ENCODE data around the gene ACCSL.

The ACCSL gene

DNA sequence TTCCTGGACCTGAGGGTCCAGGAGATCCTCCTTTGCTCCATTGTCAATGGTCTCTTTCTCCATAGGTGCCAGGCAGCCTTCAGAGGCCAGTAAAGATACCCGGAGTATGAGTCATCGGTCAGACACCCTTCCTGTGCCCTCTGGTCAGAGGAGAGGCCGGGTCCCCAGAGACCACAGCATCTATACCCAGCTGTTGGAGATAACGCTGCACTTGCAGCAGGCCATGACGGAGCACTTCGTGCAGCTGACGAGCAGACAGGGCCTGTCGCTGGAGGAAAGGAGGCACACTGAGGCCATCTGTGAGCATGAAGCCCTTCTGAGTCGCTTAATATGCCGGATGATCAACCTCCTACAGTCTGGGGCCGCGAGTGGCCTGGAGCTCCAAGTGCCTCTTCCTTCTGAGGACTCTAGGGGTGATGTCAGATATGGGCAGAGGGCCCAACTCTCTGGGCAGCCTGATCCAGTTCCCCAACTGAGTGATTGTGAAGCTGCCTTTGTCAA lies at the start of gene ACCSL:
ACCSL (plus strand) TSS at position 51 of the 501 bp plus-strand sequence; CDS start at position 107, 56 bp downstream.
- no peak for DNase-seq

DNA sequence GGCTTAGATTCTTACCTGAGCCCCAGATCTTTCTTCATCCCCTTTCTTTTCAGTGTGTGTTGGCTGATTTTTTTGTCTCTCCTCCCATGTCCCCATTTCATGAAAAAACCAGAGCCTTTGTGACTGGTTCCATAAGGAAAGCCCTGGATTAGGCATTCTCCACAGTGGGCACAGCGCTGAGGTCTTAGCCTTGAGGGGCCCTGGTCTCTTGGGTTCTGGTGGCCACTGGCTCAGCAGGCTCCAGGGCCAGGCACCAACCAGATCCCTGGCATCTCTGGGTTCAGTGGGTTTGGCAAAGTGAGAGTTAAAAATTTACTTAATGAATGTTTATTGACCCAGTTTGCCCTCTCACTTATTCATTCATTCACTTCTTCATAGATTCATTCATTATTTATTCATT lies 49.5 kb upstream of the ACCSL start:
- DNase-seq, result no peak

DNA sequence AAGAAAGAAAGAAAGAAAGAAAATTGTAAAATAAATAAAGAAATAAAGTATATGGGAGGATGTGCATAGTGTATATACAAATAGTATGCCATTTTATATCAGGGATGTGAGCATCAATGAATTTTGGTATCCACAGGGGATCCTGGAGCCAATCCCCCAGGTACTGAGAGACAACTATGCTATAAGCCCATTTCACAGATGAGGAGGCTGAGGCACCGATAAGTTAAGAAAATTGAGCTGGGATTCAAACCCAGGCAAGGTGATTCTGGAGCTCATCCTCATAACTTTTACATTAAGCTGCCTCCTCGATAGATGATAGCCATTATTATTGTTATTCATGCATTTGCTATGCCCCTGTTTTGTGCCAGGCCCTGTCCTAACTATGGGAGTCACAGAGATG lies 47.0 kb upstream of the ACCSL start:
- no peak for DNase-seq

DNA sequence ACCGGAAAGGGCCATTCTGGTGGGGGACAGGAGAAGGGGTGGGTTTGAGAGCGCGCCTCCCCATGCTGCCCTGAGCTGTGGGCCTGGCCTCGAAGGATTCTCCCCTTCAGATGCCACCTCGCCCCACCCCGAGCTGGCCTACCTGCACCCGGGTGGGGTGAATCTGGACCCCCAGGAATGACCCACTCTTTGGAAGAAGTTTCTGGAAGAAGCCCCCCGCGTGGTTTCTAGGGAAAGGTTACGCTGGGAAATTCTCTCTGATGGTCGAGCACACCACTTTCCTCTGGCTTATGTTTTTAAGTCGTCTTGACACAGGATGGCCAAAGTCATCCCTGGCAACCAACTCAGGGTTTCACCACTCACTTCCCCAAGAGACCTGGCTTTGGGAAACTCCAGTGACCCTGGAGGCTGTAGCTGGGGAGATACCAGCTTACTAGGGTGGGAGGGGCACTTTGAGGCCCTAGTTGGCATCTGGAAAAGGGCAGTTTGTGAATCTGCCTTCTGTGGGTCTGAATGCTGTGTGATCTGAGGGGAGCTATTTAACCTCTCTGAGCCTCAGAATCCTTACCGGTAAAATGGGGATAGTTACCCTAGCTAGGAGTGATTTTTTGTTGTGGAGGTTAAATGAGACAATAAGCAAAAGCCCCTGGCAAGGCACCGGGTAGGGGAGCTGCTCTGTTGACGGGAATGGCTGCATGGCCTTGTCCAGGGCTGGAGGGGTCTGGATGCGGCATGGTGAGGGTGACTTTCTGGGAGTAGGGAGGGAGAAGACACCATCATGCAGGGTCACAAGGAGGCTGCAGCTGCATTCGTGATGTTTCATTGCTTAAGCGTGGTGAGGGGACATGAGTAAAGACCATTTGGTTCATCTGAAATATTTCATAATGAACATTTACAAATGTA lies 45.3 kb upstream of the ACCSL start:
- DNase-seq, result no peak

DNA sequence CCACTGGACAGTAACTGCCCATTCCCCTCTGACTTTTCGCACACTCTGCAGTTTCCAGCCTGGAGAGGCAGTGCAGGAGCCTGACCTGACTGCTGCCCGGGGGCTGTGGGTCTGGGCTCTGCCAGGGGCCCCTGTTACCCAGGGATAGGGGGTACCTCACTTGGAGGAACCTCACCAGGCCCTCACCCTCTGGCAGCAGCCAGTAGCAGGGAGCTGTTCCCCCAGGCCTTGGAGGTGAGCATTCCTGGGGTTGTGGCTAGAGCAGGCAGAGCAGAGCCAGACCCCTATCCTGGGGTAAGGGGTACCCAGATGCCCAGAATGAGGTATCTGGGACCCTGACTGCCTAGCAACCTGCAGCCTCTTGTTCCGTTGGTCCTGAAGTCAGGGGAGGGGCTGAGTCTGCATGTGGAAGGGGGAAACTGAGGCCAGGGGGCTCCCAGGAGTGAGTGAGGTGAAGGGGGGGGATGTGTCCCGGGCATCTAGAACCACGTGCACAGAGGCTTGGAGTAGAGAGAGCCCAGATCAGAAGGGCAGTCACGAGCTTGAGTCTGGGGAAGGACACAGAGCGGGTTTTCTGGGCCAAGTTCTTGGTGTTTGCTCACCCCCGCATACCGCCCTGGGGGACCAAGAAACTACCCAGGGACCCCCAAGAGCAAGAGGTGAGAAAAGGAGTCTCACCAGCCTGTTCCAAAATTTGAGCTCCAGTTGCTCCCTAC lies 43.9 kb upstream of the ACCSL start:
- DNase-seq, result no peak

DNA sequence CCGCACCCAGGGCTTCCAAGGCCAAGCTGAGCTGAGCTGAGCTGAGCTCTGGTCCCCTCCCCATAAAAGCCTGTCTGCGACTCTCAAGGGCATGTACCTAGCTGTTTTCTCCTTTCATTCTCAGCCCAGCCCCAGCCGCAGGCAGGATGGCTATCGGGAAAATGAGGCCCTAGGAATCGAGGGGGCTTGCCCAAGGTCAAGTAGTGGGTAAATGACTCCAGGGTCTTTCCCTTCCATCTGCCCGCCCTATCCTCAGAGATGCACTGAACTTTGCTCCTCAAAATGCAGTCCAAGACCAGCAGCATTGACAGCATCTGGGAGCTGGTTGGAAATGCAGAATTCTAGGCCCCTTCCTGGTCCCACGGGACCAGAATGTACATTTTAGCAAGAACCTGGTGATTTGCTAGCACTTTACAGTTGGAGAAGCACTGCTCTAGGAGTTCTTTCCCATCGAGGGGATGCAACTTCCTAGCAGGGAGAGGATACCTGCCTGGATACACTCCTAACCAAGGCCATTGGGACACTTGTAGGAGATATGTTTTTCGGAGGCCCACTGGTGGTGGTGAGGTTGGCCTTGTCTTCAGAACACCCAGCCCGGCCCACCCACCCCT lies 43.2 kb upstream of the ACCSL start:
- DNase-seq, result no peak

DNA sequence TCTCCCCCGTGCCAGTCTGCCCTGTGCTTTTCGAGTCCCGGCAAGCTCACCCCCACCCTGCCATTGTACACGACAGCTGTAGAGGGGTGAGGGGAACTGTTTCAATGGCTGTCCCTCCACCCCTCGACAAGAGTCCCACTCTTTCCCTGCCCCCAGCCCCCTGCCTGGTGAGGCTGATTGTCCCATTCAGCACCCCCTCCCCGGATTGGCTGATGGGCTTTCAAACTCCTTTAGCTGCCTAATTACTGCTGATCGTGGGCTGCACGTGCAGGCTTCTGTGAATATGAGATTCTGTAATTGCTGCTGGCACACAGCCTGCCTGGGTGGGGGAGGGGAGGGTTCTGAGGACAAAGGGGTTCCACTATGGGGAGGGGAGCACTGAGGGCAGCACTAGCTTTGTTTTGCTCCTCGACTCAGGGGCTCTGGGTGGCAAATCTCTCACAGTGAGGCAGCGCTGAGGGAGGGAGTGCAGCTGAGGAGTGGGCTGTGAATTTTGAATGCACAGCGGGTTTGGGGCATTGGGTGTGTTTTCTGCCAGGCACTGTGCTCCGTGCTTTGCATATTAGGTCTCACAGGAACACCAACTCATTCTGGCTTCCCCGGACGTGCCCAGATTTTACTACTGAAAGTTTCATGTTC lies 42.6 kb upstream of the ACCSL start:
- no peak for DNase-seq

DNA sequence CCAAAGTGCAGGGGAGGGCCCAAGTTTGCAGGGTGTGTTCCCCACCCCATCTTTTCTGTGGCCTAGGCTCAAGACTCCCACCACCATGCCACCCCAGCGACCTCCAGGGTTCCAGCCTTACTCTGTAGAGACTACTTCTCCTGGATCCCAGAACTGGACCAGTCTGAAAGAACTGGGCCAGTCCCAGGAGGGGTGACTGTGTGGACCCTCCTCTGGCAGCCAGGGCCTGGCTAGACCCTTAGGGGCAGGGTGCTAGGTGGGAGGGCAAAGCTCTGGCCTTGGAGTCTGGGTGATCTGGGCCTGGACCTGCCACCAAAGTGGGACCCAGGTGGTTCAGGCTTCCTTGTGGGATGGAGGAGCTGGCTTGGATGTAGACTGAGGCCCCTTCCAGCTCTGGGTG lies 41.8 kb upstream of the ACCSL start:
- DNase-seq, result no peak

DNA sequence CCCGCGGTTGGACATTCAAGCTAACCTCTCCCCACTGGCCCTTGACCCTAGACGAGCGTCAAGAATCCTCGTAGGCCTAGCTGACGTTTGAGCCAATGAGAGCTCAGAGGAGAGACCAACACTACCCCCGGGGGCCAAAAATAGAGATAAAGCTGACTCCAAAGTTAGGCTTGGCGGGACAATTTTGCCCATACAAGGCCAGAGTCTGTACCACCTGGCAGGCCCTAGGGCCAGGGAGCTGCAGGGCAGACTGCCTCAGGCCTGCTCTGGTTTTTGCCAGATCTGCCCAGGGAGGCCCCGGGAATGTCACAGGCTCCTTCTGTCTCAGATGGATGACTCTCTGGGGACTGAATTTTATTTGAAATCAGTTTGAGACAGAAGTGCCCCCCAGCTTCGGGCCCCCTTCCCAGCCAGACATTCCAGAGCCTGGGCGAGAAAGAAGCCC lies 40.8 kb upstream of the ACCSL start:
- no peak for DNase-seq

DNA sequence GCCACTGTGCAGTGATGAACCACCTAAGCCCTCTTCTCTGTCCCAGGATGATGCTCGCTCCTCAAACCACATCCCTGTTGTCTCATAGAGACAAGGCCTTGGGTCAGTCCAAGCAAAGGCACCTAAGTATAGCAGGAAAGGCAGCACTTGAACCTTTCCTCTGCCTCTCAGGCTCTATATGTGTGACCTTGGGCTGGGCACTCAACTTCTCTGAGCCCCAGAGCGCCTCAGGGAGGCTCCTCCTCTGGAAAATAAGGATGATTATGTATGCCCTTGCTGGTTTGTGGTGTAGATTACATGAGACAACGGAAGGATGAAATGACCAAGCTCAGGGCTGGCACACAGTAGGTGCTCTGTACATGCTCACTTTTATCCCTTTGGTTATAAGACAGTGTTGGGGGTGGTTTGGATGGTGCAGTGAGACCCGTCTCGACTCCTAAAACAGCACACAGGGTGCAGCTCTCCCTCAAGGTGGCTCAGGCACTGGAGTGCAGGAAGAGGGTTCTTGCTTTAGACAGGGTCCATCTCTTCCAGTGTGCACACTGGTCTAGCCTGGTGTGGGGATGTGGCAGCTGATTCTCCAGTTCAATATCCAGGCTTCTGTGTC lies 40.2 kb upstream of the ACCSL start:
- no peak for DNase-seq

DNA sequence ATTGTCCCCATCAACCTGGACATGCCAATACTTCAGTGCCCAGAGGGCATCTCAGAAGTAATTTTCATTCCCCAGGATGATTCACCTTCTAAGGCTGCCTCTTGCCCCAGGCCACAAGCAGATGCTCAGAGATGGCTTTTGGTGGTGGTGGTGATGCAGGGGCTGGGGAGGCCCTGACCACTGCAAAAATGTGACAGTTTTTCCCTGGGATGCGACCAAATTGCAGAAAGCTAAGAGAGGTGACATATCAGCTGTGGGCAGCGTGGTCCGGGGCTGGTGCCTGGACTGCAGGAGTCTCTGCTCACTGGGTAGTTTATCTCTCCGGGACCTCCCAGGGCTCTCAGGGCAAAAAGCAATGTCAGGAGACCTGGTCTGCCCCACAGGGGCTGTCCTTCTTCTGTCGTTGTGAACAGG lies 39.7 kb upstream of the ACCSL start:
- no peak for DNase-seq

DNA sequence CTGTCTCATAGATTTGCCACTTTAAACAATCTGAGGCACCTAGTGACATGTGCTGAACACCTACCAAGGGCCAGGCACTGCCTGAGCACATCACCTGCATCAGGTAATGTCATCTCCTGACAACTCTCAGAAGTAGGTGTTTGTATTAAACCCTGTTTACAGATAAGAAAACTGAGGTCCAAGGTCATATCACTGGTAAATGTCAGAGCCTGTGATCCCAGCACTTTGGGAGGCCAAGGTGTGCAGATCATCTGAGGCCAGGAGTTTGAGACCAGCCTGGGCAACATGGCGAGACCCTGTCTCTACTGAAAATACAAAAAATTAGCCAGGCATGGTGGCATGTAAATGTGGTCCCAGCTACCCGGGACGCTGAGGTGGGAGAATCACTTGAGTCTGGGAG lies 39.1 kb upstream of the ACCSL start:
- no peak for DNase-seq

DNA sequence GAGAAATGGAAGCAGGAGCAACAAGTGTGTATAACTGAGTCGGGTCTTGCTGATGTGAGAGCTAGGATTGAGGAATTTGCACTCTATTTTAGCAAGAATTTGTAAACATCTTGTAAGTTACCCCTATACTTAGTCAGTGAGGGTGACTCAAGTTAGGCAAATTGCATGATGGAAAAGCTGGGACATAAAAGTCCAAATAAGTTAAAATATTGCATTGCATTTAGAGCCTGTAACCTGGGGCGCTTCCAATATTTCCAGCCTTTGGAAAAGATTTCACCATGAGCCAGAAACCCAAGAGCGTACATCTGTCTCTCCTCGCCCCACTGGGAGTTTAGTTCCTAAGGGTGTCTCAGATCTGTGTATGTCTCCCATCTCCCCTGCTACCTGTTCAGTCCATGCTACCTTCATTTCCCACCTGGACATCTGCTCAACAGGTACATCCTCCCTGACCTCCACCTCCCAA lies 37.0 kb upstream of the ACCSL start:
- DNase-seq, result no peak

DNA sequence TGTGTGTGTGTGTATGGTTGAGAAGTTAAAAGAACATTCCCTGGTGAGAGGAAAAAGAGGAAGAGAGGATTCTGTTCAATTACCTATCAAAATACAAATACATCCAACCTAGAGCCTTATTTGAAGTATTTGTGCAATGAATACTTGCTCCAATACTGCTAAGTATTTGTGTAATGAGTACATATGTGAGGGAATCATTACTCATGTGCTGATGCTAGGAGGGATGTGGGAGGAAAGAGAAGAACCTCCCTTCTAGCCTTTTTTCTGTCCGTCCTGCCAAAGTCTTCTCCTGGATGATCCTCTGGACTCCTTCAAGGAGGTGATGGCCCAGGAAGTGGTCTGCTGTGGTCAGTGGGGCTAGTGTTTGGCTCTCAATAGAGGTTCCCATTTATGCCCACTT lies 36.0 kb upstream of the ACCSL start:
- DNase-seq, result no peak

DNA sequence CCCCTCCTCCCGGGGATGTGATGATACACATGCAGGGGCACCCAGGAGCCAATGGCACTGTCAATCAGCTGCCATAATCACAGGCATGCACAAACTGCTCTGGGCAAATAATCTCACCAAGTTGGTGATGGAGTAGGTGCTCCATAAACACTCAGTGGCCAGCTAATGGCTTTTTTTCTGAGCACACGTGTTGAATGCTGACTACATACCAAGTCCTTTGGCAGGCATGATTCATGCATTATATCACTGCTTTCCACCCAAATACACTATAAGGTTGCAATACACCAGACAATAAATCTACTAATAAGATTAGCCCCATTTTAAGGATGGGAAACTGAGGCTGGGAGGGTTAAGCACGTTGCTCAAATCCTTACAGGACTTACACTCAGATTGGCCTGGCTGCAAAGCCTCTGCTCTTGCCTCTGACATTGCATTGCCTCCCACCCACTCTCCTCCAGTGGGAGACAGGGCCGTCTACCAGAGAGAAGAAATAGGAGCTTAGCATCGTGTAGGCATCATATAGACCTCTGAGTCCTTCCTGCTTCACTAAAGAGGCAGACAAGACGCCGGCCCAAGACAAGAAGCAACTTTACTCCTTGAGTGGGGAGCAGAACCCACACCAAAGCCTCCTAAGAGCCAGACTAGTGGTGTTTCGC lies 32.7 kb upstream of the ACCSL start:
- no peak for DNase-seq

DNA sequence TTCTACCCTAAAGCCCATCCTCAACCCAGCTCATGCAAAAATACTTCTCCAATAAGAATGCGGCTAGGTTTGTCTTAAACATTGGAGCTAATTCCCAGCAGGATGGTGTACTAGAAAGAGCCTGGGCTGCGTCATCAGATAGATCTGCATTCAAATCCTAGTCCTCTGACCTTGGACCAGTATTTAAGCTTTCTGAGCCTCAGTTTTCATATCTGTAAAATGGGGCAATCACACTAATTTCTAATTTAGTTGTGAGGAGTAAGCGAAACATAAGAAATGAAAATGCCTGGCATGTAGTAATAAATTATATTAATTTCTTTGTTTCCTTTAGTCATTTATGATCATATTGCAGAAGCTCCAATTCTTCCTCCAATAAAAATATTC lies 32.2 kb upstream of the ACCSL start:
- DNase-seq, result no peak

DNA sequence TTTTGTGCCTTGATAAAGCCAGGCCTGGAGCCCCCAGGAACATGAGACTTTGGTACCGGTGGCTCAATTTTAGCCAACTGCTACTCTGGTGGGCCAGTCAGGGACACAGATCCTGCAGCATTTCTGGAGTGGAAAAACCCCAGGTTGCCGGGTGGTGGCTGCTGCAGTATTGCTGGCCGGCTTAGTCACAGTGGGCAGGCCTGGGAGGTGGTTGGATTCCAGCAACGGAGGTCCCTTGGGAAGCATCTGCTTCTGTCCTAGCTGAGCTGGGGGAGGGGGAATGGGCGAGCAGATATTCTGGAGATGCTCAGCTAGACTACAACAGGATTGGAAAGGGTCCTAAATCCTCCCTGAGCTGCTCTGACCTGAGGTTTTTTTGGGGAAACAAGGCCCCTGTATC lies 31.6 kb upstream of the ACCSL start:
- no peak for DNase-seq

DNA sequence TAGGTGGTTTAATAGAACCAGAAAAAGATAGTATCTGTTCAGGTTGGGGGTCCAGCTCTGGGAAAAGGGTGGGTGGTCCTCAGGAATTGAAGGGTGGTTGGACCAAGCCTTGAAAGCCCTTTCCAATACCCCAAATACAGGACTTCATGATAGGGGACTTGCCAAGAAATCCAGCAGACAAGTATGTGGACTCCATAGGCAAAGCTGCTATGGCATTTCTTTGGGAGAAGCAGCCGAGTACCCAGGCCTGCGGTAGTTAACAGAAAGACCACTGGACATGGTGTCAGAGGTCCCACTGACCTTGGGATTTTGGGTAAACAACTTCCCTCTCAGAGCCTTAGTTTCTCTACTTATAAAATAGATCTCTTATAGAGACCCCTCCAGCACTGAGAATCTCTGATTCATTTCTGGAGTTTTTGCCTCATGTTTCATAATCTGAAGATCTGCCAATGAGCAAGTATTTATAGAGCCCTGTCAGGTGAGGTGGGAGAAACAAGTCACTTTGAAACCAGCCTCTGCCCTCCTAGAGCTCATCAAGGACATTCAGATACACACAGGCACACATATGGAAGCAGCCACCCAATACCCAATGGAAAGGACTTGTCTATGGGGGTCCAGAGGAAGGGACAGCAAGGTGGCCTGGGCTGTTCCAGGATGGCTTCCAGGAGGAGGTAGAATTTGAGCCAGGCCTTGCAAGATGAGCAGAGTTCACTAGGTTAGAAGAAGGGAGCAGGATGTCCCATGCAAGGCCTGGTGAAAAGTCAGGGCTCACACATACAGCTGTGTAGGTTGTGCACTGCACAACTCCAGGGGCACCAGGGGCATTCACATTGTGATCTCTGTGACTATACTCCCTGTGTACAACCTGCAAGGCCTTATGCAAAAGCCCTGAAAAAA lies 31.0 kb upstream of the ACCSL start:
- no peak for DNase-seq

DNA sequence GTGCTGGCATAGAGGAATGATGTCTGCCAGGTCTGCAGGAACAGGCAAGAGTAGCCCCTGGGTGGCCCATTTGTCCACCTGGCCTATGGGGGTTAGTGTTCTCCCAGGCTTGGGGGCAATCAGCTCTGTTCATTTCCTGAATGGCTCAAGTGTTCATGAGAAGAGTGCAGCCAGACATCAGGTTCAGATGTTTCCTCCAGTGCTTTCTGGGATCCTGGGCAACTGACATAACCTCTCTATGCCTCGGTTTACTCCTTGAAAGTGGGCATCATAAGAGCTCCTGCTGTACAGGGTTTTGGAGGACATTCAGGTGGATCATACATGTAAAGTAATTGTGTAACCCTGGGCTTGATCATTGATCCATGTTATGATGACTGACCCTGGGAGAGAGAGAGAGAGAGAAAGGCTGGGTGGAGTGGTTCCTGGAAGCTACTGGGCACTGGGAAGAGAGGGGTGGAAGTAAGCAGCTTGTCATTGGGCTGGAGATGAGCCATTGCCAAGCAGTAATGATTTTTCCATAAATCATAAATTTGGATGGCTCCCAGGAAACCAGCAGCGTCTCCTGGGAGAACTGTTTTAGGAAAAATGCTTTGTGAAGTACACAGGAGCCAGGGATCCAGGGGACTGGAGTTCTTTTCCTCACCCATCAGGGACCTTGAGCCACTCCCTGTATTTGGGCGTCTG lies 30.2 kb upstream of the ACCSL start:
- no peak for DNase-seq

DNA sequence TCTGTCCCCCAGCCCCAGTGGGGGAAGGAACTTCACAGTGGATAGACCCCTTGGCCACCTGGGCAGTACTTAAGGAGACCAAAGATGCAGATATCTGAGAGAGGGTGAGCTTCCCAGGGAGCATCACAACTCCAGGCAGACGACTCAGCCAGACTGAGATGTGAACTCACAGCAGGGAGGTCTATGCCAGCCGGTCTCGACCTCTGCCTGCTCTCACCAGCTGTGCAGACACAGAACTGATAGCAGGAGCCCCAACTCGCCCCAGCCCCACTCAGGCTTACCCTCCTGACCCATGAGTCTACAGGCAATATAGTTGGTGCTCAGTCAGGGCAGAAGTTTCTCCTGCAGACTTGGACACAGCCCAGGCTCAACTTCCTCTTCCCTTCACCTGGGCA lies 29.7 kb upstream of the ACCSL start:
- DNase-seq, result no peak

Measured in activated T-cell treated with anti-CD3 and anti-CD28 coated beads for 4 hours (primary cell).